ENCODE results near the gene PLEKHA8. TPM values are rescaled to one million over a fixed set of nuclear protein-coding genes. Genes with fewer than 3 reads are reported as not detected.

The PLEKHA8 gene
- total RNA-seq, 1 experiment from 2014 or later: 38.1 TPM

GRCh38 chr7:30162622-30163124 lies 134.5 kb downstream of the PLEKHA8 start:
- Mint-ChIP-seq H3K4me3 (peak overlapping the region; percentile 52), H3K4me1 (peaks cover 74% of the 10 kb centered on the region), H3K36me3 (no peaks in the 10 kb centered on the region), H3K27ac (no peak overlapping the region), H3K27me3 (ENCODE audit: low read depth) (peaks cover 7% of the 10 kb centered on the region), H3K9me3 (no peaks in the 10 kb centered on the region)
- ATAC-seq: no peak; the same call in 1 of the 2 replicates
- DNase-seq (ENCODE audit: low spot score): no peak
- no peak for TF ChIP-seq HMGA2 (CRISPR knock-in tag; IDR thresholded peaks at IDR 0.05)
- TF ChIP-seq, protein P1, sequence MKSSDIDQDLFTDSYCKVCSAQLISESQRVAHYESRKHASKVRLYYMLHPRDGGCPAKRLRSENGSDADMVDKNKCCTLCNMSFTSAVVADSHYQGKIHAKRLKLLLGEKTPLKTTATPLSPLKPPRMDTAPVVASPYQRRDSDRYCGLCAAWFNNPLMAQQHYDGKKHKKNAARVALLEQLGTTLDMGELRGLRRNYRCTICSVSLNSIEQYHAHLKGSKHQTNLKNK (CRISPR knock-in tag; IDR thresholded peaks at IDR 0.05): no peak
- TF ChIP-seq, protein P2, sequence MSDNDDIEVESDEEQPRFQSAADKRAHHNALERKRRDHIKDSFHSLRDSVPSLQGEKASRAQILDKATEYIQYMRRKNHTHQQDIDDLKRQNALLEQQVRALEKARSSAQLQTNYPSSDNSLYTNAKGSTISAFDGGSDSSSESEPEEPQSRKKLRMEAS (CRISPR knock-in tag; IDR thresholded peaks at IDR 0.05): no peak
- POLR2A ChIA-PET: no interaction called here
- CTCF ChIA-PET: interaction anchor here (1.2 to 2.6 kb wide), 3 partner anchors 113 to 401 kb away, joined by 3 to 27 read pairs (median 4); no protein-coding TSS in a partner anchor

DNA sequence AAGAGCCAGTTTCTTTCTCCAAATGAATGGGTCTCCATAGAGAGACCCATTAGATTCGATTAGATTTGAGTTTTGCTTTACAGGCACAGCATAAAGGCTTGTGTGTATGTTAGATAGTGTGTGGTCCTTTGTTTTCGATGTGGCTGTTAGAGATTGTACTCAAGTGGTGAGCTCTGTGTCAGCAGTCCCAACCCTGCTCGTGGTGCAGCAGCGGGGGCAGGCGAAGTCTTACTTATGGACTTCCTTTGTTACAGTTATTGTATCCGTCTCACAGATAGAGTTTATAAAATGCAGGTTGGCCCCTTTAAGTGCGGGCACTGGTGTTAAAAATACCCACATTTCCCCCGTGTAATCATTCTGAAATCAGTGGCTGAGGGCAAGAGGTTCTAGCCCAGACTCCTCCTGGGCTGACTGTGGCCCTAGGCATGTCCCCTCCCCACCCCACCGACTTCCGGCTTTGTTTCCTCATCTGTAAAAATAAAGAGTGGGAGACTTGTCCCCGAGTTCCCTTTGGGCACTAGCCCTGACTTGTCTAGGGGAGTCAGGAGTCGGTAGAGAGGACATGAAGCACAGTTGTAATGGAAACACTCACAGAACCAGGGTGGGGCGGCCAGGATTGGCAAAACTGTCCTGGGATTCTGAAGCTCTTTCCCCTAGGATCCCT lies 135.2 kb downstream of the PLEKHA8 start:
- Mint-ChIP-seq H3K4me3 (0 out of 2 replicates have a peak overlapping the region, but pooled peaks have one; percentile 52), H3K27ac (peak overlapping the region; percentile 13; the same call in 1 of the 2 replicates), H3K36me3 (no peaks in the 10 kb centered on the region), H3K9me3 (no peaks in the 10 kb centered on the region), H3K4me1 (peaks cover 76% of the 10 kb centered on the region), H3K27me3 (ENCODE audit: low read depth) (peaks cover 14% of the 10 kb centered on the region)
- no peak for ATAC-seq
- no peak for DNase-seq (ENCODE audit: low spot score)
- CTCF ChIA-PET: interaction anchor here (0.6 to 2.6 kb wide), 7 partner anchors 11 to 315 kb away, joined by 3 to 27 read pairs (median 4); partner anchors contain the start of gene NOD1
- TF ChIP-seq NFATC4 (CRISPR knock-in tag; IDR thresholded peaks at IDR 0.05) (no peak), CREB1 (CRISPR knock-in tag; IDR thresholded peaks at IDR 0.05) (no peak), CDX4 (CRISPR knock-in tag; IDR thresholded peaks at IDR 0.05; ENCODE audit: borderline replicate concordance) (no peak), ATF2 (CRISPR knock-in tag; IDR thresholded peaks at IDR 0.05; ENCODE audit: borderline replicate concordance, low read depth) (no peak), ZNF512 (CRISPR knock-in tag; IDR thresholded peaks at IDR 0.05; ENCODE audit: borderline replicate concordance) (no peak), STAT6 (CRISPR knock-in tag; conservative IDR thresholded peaks at IDR 0.05; ENCODE audit: low read depth) (no peak)
- TF ChIP-seq, protein P3, sequence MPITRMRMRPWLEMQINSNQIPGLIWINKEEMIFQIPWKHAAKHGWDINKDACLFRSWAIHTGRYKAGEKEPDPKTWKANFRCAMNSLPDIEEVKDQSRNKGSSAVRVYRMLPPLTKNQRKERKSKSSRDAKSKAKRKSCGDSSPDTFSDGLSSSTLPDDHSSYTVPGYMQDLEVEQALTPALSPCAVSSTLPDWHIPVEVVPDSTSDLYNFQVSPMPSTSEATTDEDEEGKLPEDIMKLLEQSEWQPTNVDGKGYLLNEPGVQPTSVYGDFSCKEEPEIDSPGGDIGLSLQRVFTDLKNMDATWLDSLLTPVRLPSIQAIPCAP (CRISPR knock-in tag; IDR thresholded peaks at IDR 0.05): no peak
- POLR2A ChIA-PET: no interaction called here

- Mint-ChIP-seq H3K4me3 (no peak overlapping the region), H3K4me1 (peaks cover 75% of the 10 kb centered on the region), H3K9me3 (no peaks in the 10 kb centered on the region), H3K36me3 (no peaks in the 10 kb centered on the region), H3K27ac (no peak overlapping the region; the same call in 1 of the 2 replicates), H3K27me3 (ENCODE audit: low read depth) (peaks cover 18% of the 10 kb centered on the region)
- DNase-seq (ENCODE audit: low spot score): no peak
- ATAC-seq: peak; percentile 43
- POLR2A ChIA-PET: interaction anchor here (0.6 kb wide), 1 partner anchor 100 kb away, joined by 5 read pairs; no protein-coding TSS in a partner anchor
- CTCF ChIA-PET: interaction anchor here (0.6 to 2.6 kb wide), 37 partner anchors 9 to 399 kb away, joined by 3 to 27 read pairs (median 4); partner anchors contain the start of genes MTURN, NOD1 and ZNRF2
- no peak for TF ChIP-seq ZNF512 (CRISPR knock-in tag; IDR thresholded peaks at IDR 0.05; ENCODE audit: borderline replicate concordance)
- TF ChIP-seq AFF4 (CRISPR knock-in tag; IDR thresholded peaks at IDR 0.05; ENCODE audit: borderline replicate concordance): no peak
- no peak for TF ChIP-seq JAZF1 (CRISPR knock-in tag; IDR thresholded peaks at IDR 0.05)
- no peak for TF ChIP-seq MXD4 (CRISPR knock-in tag; IDR thresholded peaks at IDR 0.05; ENCODE audit: borderline replicate concordance)
- no peak for TF ChIP-seq ZNF121 (CRISPR knock-in tag; IDR thresholded peaks at IDR 0.05)
Measured at GRCh38 chr7:30164567-30164966, 136.4 kb downstream of the PLEKHA8 start.
